ENCODE measurements around the gene SH2D7.

The SH2D7 gene

GRCh38 chr15:78109156-78109555, 16.8 kb downstream of the SH2D7 start:
- TF ChIP-seq GLIS3 (CRISPR knock-in tag; IDR thresholded peaks at IDR 0.05) (no peak), OSR1 (CRISPR knock-in tag; IDR thresholded peaks at IDR 0.05) (no peak), PATZ1 (CRISPR knock-in tag; IDR thresholded peaks at IDR 0.05; ENCODE audit: borderline replicate concordance) (no peak), ZNF8 (CRISPR knock-in tag; IDR thresholded peaks at IDR 0.05) (no peak), BACH2 (CRISPR knock-in tag; IDR thresholded peaks at IDR 0.05; ENCODE audit: borderline replicate concordance) (no peak), TCF4 (CRISPR knock-in tag; IDR thresholded peaks at IDR 0.05; ENCODE audit: borderline replicate concordance) (no peak), CSRNP3 (CRISPR knock-in tag; IDR thresholded peaks at IDR 0.05) (no peak), ZNF565 (CRISPR knock-in tag; conservative IDR thresholded peaks at IDR 0.05; ENCODE audit: low read depth) (no peak), POU6F1 (CRISPR knock-in tag; IDR thresholded peaks at IDR 0.05; ENCODE audit: borderline replicate concordance, low read depth) (no peak), TSHZ2 (CRISPR knock-in tag; IDR thresholded peaks at IDR 0.05) (no peak), ZFP3 (CRISPR knock-in tag; IDR thresholded peaks at IDR 0.05) (no peak), ARNTL (CRISPR knock-in tag; IDR thresholded peaks at IDR 0.05; ENCODE audit: borderline replicate concordance, low read depth) (no peak), ISL1 (CRISPR knock-in tag; IDR thresholded peaks at IDR 0.05) (no peak), TOX (CRISPR knock-in tag; IDR thresholded peaks at IDR 0.05; ENCODE audit: borderline replicate concordance) (no peak), PPARA (CRISPR knock-in tag; IDR thresholded peaks at IDR 0.05; ENCODE audit: borderline replicate concordance) (no peak)
- no peak for ATAC-seq

- TF ChIP-seq TOX (CRISPR knock-in tag; IDR thresholded peaks at IDR 0.05; ENCODE audit: borderline replicate concordance), result no peak
- TF ChIP-seq RARB (CRISPR knock-in tag; IDR thresholded peaks at IDR 0.05), result no peak
- TF ChIP-seq ZC3H10 (CRISPR knock-in tag; IDR thresholded peaks at IDR 0.05), result no peak
- TF ChIP-seq CSDC2 (CRISPR knock-in tag; IDR thresholded peaks at IDR 0.05), result no peak
- TF ChIP-seq ZNF70 (CRISPR knock-in tag; IDR thresholded peaks at IDR 0.05), result no peak
- no peak for TF ChIP-seq ARNTL (CRISPR knock-in tag; IDR thresholded peaks at IDR 0.05; ENCODE audit: borderline replicate concordance, low read depth)
- no peak for TF ChIP-seq ESRRG (CRISPR knock-in tag; IDR thresholded peaks at IDR 0.05)
- no peak for TF ChIP-seq SNAI2 (CRISPR knock-in tag; IDR thresholded peaks at IDR 0.05)
- no peak for TF ChIP-seq CREB5 (CRISPR knock-in tag; IDR thresholded peaks at IDR 0.05; ENCODE audit: low read depth)
- no peak for TF ChIP-seq PPARA (CRISPR knock-in tag; IDR thresholded peaks at IDR 0.05; ENCODE audit: borderline replicate concordance)
Measured at GRCh38 chr15:78110096-78110495, 17.7 kb downstream of the SH2D7 start.

GRCh38 chr15:78110916-78111475, 18.6 kb downstream of the SH2D7 start:
- ATAC-seq, result no peak
- TF ChIP-seq OSR1 (CRISPR knock-in tag; IDR thresholded peaks at IDR 0.05) (no peak), ZFP3 (CRISPR knock-in tag; IDR thresholded peaks at IDR 0.05) (no peak), PPARA (CRISPR knock-in tag; IDR thresholded peaks at IDR 0.05; ENCODE audit: borderline replicate concordance) (no peak), POU6F1 (CRISPR knock-in tag; IDR thresholded peaks at IDR 0.05; ENCODE audit: borderline replicate concordance, low read depth) (no peak), ZFP30 (CRISPR knock-in tag; IDR thresholded peaks at IDR 0.05) (no peak)

More at GRCh38 chr15:78110096-78110495, 17.7 kb downstream of the SH2D7 start:
- no peak for ATAC-seq
